GM21528 (cell line): ENCODE measurements around the gene WNT2B.

Source experiments
- ATAC-seq: cut with Tn5 transposase; IDR thresholded peaks from one replicate; pipeline ENCODE4 v1.9.1; 2021; ENCODE audit warnings: mild to moderate bottlenecking, moderate library complexity; ENCODE audit not compliant: unreplicated experiment, low FRiP score

Gene WNT2B

DNA sequence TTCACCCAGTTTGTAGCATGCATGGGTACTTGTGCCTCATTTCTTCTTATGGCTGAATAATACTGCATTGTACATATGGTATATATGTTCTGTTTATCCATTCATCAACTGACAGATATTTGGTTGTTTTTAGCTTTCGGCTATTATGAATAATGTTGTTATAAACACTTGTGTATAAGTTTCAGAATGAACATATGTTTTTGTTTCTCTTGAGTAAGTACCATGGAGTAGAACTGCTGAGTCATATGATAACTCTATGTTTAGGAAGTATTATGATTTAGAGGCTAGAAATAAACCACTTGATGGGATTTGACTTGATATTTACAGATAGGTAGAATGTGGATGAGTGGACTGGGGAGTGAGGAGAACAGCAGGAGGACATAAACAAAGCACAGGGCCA, 48.6 kb downstream of the WNT2B start:
- ATAC-seq, result no peak

GRCh38 chr1:112558634-112559033, 49.9 kb downstream of the WNT2B start:
- no peak for ATAC-seq

GRCh38 chr1:112563341-112563740, 54.6 kb downstream of the WNT2B start:
- no peak for ATAC-seq

DNA sequence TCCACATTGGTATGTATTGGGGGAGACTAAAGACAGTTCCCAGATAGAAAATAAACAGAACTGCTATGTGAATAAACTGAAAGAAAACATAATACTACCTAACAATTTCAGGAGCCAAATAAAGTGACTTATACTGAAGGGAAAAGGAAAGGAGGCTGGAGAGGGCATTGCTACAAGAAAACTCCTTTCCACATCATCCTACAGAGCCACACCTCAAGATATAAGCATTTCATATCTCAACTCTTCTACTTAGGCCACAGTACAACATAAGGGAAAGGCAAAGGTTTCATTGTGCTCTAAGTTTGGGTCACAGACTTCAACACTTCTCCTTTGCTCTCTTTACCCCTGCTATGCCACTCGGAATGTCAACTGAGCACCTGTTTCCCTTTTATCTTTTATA, 55.3 kb downstream of the WNT2B start:
- ATAC-seq, result no peak

DNA sequence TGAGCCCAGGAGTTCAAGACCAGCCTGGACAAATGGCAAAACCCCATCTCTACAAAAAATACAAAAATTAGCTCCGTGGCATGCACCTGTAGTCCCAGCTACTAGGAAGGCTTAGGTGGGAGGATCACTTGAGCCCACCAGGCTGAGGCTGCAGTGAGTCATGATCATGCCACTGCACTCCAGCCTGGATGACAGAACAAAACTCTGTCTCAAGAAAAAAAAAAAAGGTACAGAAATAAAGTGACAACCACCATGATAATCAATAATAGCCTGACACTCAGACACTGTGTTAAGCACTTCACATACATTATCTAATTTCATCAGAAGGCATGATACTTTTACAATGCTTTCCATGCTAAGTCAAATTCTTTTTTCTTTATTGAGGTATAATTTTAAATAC, 57.0 kb downstream of the WNT2B start:
- ATAC-seq, result no peak

- ATAC-seq, result no peak
Observed at GRCh38 chr1:112575154-112575804, 66.5 kb downstream of the WNT2B start.

DNA sequence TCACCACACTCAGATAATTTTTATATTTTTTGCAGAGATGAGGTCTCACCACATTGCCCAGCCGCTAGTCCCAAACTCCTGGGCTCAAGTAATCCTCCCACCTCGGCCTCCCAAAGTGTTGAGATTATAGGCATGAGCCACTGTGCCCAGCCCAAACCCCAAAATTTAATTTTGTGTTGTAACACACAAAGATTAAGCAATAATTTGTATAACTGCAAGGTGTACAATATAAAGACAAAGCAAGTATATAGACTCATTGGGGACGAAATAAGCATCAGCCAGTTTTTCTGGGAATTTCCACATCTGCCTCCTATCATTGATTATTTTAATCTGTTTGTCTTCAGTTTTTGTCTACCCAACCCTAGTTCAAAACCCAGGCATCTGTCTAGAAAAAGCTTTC, 67.5 kb downstream of the WNT2B start:
- ATAC-seq, result no peak
